HEK293 (cell line): ENCODE results near the gene EHMT1.

Experiments used
- CTCF ChIA-PET: fragments of 350-600 bp; formaldehyde crosslinking; extraction: SDS; loops from one replicate; lab custom pipeline; 2021; ENCODE audit warnings: antibody characterized with exemption; lab: Yijun Ruan, JAX
- POLR2A ChIA-PET: fragments of 300-600 bp; formaldehyde crosslinking; extraction: SDS; loops from one replicate; lab custom pipeline; 2020; ENCODE audit warnings: antibody characterized with exemption, inconsistent platforms; lab: Yijun Ruan, JAX
- H3K27ac ChIP-seq: fragments of 200-500 bp; sonication (Bioruptor generic); 2 replicates; pipeline ENCODE4 v1.5.1; 2014; ENCODE audit warnings: low read depth, low read length, control low read depth, inconsistent platforms; ENCODE audit errors: extremely low read depth
- H3K36me3 ChIP-seq, 2 experiments: fragments of 200-500 bp in 1 of 2; sonication (Bioruptor generic) in 1 of 2; 1 replicate in 1 of 2; 2 replicates in 1 of 2; pipeline ENCODE4 v1.5.1; 2014 to 2017; ENCODE audit warnings: inconsistent platforms in 2 of 2, low read length in 2 of 2; ENCODE audit not compliant: control insufficient read depth in 2 of 2, insufficient read depth in 1 of 2
- H3K4me1 ChIP-seq: fragments of 200-500 bp; sonication (Bioruptor generic); 2 replicates; pipeline ENCODE4 v1.5.1; 2014; ENCODE audit warnings: mild to moderate bottlenecking, low read length, inconsistent platforms; ENCODE audit not compliant: control insufficient read depth, insufficient read depth
- H3K4me3 ChIP-seq: 2 replicates; pipeline ENCODE4 v1.5.1; 2011; ENCODE audit warnings: low read depth, mild to moderate bottlenecking, control low read depth, low read length, moderate library complexity
- H3K9me3 ChIP-seq: fragments of 200-500 bp; sonication (Bioruptor generic); 2 replicates; pipeline ENCODE4 v1.5.1; 2014; ENCODE audit warnings: low read depth, low read length, inconsistent platforms; ENCODE audit not compliant: control insufficient read depth, insufficient read depth
- BCL11B ChIP-seq: fragments of 450-650 bp; formaldehyde crosslinking; IDR thresholded peaks from 2 replicates; pipeline ENCODE4 v1.5.1; 2016; ENCODE audit warnings: low read depth, missing biosample characterization, missing genetic modification characterization
- INSM2 ChIP-seq: fragments of 450-650 bp; formaldehyde crosslinking; IDR thresholded peaks from 2 replicates; pipeline ENCODE4 v1.5.1; 2016; ENCODE audit warnings: missing biosample characterization, missing genetic modification characterization
- REPIN1 ChIP-seq: fragments of 450-650 bp; formaldehyde crosslinking; IDR thresholded peaks from 2 replicates; pipeline ENCODE4 v1.5.1; 2017; ENCODE audit warnings: missing biosample characterization, missing genetic modification characterization, low read depth
- ZBTB44 ChIP-seq: fragments of 450-650 bp; IDR thresholded peaks from 2 replicates; pipeline ENCODE4 v1.5.1; 2018; ENCODE audit warnings: missing biosample characterization, mild to moderate bottlenecking, missing genetic modification characterization
- ZNF133 ChIP-seq: fragments of 450-650 bp; formaldehyde crosslinking; IDR thresholded peaks from 2 replicates; pipeline ENCODE4 v1.5.1; 2016; ENCODE audit warnings: missing biosample characterization, missing genetic modification characterization
- ZNF169 ChIP-seq: fragments of 450-650 bp; formaldehyde crosslinking; IDR thresholded peaks from 2 replicates; pipeline ENCODE4 v1.5.1; 2016; ENCODE audit warnings: missing biosample characterization, missing genetic modification characterization
- ZNF202 ChIP-seq: fragments of 450-650 bp; formaldehyde crosslinking; IDR thresholded peaks from 2 replicates; pipeline ENCODE4 v1.5.1; 2016; ENCODE audit warnings: missing biosample characterization, missing genetic modification characterization, borderline replicate concordance
- ZNF221 ChIP-seq: fragments of 450-650 bp; formaldehyde crosslinking; IDR thresholded peaks from 2 replicates; pipeline ENCODE4 v1.5.1; 2017; ENCODE audit warnings: missing biosample characterization, missing genetic modification characterization, borderline replicate concordance
- ZNF23 ChIP-seq: fragments of 450-650 bp; formaldehyde crosslinking; IDR thresholded peaks from 2 replicates; pipeline ENCODE4 v1.5.1; 2016; ENCODE audit warnings: missing biosample characterization, missing genetic modification characterization, borderline replicate concordance
- ZNF239 ChIP-seq: fragments of 450-650 bp; formaldehyde crosslinking; IDR thresholded peaks from 2 replicates; pipeline ENCODE4 v1.5.1; 2016; ENCODE audit warnings: missing biosample characterization, missing genetic modification characterization
- ZNF341 ChIP-seq: fragments of 450-650 bp; formaldehyde crosslinking; IDR thresholded peaks from 2 replicates; pipeline ENCODE4; 2016; ENCODE audit warnings: low read depth, missing biosample characterization, missing genetic modification characterization
- ZNF350 ChIP-seq: fragments of 450-650 bp; formaldehyde crosslinking; IDR thresholded peaks from 2 replicates; pipeline ENCODE4 v1.5.0; 2017; ENCODE audit warnings: missing biosample characterization, mild to moderate bottlenecking, missing genetic modification characterization
- ZNF37A ChIP-seq: fragments of 450-650 bp; IDR thresholded peaks from 2 replicates; pipeline ENCODE4 v1.5.1; 2018; ENCODE audit warnings: missing biosample characterization, missing genetic modification characterization
- ZNF404 ChIP-seq: fragments of 450-650 bp; formaldehyde crosslinking; IDR thresholded peaks from 2 replicates; pipeline ENCODE4 v1.5.1; 2017; ENCODE audit warnings: missing biosample characterization, missing genetic modification characterization
- ZNF544 ChIP-seq: fragments of 450-650 bp; formaldehyde crosslinking; IDR thresholded peaks from 2 replicates; pipeline ENCODE4 v1.5.0; 2017; ENCODE audit warnings: missing biosample characterization, missing genetic modification characterization
- ZNF585B ChIP-seq: fragments of 450-650 bp; formaldehyde crosslinking; IDR thresholded peaks from 2 replicates; pipeline ENCODE4 v1.5.1; 2016; ENCODE audit warnings: missing biosample characterization, missing genetic modification characterization
- ZNF792 ChIP-seq: fragments of 450-650 bp; formaldehyde crosslinking; IDR thresholded peaks from 2 replicates; pipeline ENCODE4 v1.5.1; 2016; ENCODE audit warnings: missing biosample characterization, missing genetic modification characterization
- ZNF830 ChIP-seq: fragments of 450-650 bp; IDR thresholded peaks from 2 replicates; pipeline ENCODE4 v1.5.0; 2018; ENCODE audit warnings: missing biosample characterization, missing genetic modification characterization, low read depth, mild to moderate bottlenecking, moderate library complexity
- ZSCAN23 ChIP-seq: fragments of 450-650 bp; formaldehyde crosslinking; IDR thresholded peaks from 2 replicates; pipeline ENCODE4 v1.5.1; 2016; ENCODE audit warnings: missing biosample characterization, missing genetic modification characterization
- TF ChIP-seq, protein P1 (sequence below): fragments of 450-650 bp; formaldehyde crosslinking; conservative IDR thresholded peaks from 2 replicates; pipeline ENCODE4 v1.5.1; 2016; ENCODE audit warnings: low read depth, missing biosample characterization, missing genetic modification characterization

The EHMT1 gene

DNA sequence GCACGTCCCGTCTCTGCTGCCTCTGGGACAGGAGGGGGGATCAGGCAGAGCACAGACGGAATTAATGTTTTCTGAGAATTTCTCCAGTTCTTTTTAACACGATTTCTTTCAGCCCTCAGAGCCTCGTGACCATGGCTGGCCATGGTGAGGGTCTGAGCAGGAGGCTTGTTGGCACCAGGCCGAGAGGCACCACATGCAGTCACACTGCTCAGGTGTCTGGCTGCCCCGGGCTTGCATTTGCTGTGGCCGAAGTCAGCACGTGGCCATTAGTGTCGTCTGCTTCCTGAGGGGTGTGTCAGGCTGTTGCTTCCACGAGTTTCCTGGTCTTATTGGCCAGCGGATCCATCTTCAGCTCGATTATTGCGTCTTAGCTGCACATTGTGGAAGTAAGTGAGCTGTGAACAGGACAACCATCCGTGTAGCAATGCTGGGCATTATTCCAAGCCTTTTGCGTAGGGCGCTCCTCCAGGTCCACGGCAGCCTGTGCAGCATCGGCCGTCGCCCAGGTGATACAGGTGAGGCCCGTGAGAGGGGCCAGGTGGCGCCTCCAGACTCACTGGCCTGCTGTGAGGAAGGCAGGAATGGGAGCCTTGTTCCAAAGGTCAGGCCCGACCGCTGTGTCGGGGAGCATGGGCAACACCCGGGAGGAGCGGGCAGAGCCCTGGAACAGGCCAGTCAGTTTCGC is 144.6 kb downstream of the EHMT1 start (continued):
- no peak for TF ChIP-seq ZNF830 (tag by site-specific recombination)
- no peak for TF ChIP-seq ZNF350 (tag by site-specific recombination)
- no peak for TF ChIP-seq ZNF341 (tag by site-specific recombination)

GRCh38 chr9:137764171-137764671 is 145.4 kb downstream of the EHMT1 start:
- POLR2A ChIA-PET = no interaction called here
- Histone ChIP-seq H3K4me1 (no peaks in the 10 kb centered on the region), H3K36me3 (peaks cover 13 to 65% of the 10 kb centered on the region in 2 experiments), H3K27ac (no peak overlapping the region), H3K9me3 (no peaks in the 10 kb centered on the region), H3K4me3 (no peak overlapping the region)
- CTCF ChIA-PET = no interaction called here
- no peak for TF ChIP-seq ZBTB44
- no peak for TF ChIP-seq REPIN1 (tag by site-specific recombination)
- no peak for TF ChIP-seq ZNF792 (tag by site-specific recombination)
- no peak for TF ChIP-seq ZNF37A (tag by site-specific recombination)
- TF ChIP-seq, protein P1, sequence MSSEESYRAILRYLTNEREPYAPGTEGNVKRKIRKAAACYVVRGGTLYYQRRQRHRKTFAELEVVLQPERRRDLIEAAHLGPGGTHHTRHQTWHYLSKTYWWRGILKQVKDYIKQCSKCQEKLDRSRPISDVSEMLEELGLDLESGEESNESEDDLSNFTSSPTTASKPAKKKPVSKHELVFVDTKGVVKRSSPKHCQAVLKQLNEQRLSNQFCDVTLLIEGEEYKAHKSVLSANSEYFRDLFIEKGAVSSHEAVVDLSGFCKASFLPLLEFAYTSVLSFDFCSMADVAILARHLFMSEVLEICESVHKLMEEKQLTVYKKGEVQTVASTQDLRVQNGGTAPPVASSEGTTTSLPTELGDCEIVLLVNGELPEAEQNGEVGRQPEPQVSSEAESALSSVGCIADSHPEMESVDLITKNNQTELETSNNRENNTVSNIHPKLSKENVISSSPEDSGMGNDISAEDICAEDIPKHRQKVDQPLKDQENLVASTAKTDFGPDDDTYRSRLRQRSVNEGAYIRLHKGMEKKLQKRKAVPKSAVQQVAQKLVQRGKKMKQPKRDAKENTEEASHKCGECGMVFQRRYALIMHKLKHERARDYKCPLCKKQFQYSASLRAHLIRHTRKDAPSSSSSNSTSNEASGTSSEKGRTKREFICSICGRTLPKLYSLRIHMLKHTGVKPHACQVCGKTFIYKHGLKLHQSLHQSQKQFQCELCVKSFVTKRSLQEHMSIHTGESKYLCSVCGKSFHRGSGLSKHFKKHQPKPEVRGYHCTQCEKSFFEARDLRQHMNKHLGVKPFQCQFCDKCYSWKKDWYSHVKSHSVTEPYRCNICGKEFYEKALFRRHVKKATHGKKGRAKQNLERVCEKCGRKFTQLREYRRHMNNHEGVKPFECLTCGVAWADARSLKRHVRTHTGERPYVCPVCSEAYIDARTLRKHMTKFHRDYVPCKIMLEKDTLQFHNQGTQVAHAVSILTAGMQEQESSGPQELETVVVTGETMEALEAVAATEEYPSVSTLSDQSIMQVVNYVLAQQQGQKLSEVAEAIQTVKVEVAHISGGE = no peak
- TF ChIP-seq ZNF23 (tag by site-specific recombination) = no peak
- no peak for TF ChIP-seq ZNF202
- no peak for TF ChIP-seq ZNF239
- no peak for TF ChIP-seq ZNF133 (tag by site-specific recombination)
- no peak for TF ChIP-seq BCL11B (tag by site-specific recombination)
- no peak for TF ChIP-seq ZNF221 (tag by site-specific recombination)
- no peak for TF ChIP-seq ZNF169 (tag by site-specific recombination)
- no peak for TF ChIP-seq ZNF544 (tag by site-specific recombination)
- no peak for TF ChIP-seq ZNF585B (tag by site-specific recombination)
- TF ChIP-seq ZNF404 (tag by site-specific recombination) = no peak
- TF ChIP-seq ZSCAN23 (tag by site-specific recombination) = no peak
- TF ChIP-seq INSM2 (tag by site-specific recombination) = no peak
